DOHH2 (cell line): ENCODE measurements around the gene VSIR.

Experiments
- H3F3A ChIP-seq: fragments of 200-600 bp; sonication (generic), shearing (Covaris generic); 2 replicates; pipeline ENCODE4 v1.6.0; 2016; ENCODE audit warnings: antibody characterized with exemption, mild to moderate bottlenecking; ENCODE audit not compliant: control insufficient read depth, insufficient read depth
- H3K27ac ChIP-seq: fragments of 200-600 bp; sonication (generic); 2 replicates; pipeline ENCODE4 v1.5.1; 2014; ENCODE audit warnings: low read depth, mild to moderate bottlenecking, low read length, moderate library complexity
- H3K27me3 ChIP-seq: fragments of 200-600 bp; sonication (generic); 2 replicates; pipeline ENCODE4 v1.6.1; 2014; ENCODE audit warnings: mild to moderate bottlenecking, low read length, mixed read lengths; ENCODE audit not compliant: control insufficient read depth
- H3K36me3 ChIP-seq: fragments of 200-600 bp; sonication (generic); 2 replicates; pipeline ENCODE4 v1.6.1; 2014; ENCODE audit warnings: mild to moderate bottlenecking, low read length, moderate library complexity, mixed read lengths; ENCODE audit not compliant: control insufficient read depth
- H3K4me1 ChIP-seq: fragments of 200-600 bp; sonication (generic); 2 replicates; pipeline ENCODE4 v1.6.1; 2014; ENCODE audit warnings: mild to moderate bottlenecking, low read length, mixed read lengths; ENCODE audit not compliant: control insufficient read depth
- H3K4me2 ChIP-seq: fragments of 200-600 bp; sonication (generic); 2 replicates; pipeline ENCODE4 v1.6.0; 2014; ENCODE audit warnings: mild to moderate bottlenecking, low read length, moderate library complexity
- H3K4me3 ChIP-seq: fragments of 200-600 bp; sonication (generic); 2 replicates; pipeline ENCODE4 v1.5.1; 2014; ENCODE audit warnings: mild to moderate bottlenecking, low read length, mixed read lengths
- H3K79me2 ChIP-seq: fragments of 200-600 bp; sonication (generic); 2 replicates; pipeline ENCODE4 v1.6.1; 2014; ENCODE audit warnings: mild to moderate bottlenecking, low read length, mixed read lengths; ENCODE audit not compliant: control insufficient read depth
- H3K9me2 ChIP-seq: fragments of 200-600 bp; sonication (generic); replicated peaks from 2 replicates; pipeline ENCODE4 v1.6.1; 2014; ENCODE audit warnings: mild to moderate bottlenecking, low read length, mixed read lengths; ENCODE audit not compliant: control insufficient read depth
- H3K9me3 ChIP-seq: fragments of 200-600 bp; sonication (generic); 2 replicates; pipeline ENCODE4 v1.6.1; 2014; ENCODE audit warnings: antibody characterized with exemption, low read length, mixed read lengths; ENCODE audit not compliant: control insufficient read depth, insufficient read depth
- H4K20me1 ChIP-seq: fragments of 200-600 bp; sonication (generic); 2 replicates; pipeline ENCODE4 v1.6.0; 2014; ENCODE audit warnings: low read depth, mild to moderate bottlenecking, antibody characterized with exemption, low read length, moderate library complexity; ENCODE audit not compliant: control insufficient read depth, insufficient read depth
- EZH2phosphoT487 ChIP-seq: fragments of 200-600 bp; sonication (generic); IDR thresholded peaks from 2 replicates; pipeline ENCODE4 v1.6.1; 2017; ENCODE audit warnings: borderline replicate concordance, mild to moderate bottlenecking, antibody characterized with exemption, low read length, moderate library complexity, mixed read lengths
- TF ChIP-seq, protein P1 (sequence below): fragments of 200-600 bp; sonication (generic); IDR thresholded peaks from one replicate; pipeline ENCODE4 v1.5.1; 2014; ENCODE audit warnings: antibody characterized with exemption, mild to moderate bottlenecking, low read depth, low read length; ENCODE audit not compliant: poor library complexity, severe bottlenecking

The VSIR gene

DNA sequence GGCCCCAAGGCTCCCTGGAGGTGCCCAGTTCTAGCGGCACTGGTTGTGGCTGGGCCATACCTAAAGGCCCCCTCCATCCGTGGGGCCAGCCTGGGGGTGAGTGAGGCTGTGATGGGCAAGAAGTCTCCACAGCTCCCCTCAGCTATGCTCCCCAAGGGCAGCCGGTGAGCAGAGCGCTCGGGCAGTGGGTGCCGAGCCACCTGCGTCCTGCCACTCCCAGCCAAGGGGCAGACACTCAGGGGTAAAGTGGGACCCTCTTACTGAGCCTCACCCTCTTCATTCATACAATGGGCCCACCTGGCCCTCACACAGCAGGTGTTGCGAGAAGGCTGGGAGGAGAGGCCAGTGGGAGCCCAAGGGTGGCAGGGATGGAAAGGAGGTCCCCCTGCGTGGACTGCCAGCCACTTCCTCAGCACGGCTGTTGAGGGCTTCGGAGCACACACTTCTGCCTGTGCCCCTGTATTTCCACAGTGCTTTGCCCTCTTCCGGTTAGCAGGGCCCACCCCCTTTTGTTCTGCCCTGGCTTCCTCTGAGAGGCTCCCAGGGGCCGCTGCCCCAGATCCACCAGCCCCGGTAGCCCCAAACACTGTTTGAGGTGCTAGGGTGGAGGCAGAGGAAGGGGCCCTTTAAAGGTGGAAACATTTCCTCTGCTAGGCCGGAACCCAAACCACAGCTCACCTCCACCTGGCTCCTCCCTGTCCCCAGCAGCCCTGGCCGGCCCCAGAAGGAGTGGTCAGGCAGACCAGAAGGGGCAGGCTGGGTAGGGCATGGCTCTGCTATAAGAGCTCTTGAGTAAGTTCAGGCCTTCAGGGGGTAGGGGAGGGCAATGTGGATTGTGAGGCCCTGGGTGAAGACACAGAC lies 37.4 kb downstream of the VSIR start:
- Histone ChIP-seq H4K20me1 (no peaks in the 10 kb centered on the region), H3K9me3 (no peaks in the 10 kb centered on the region), H3K27me3 (peaks cover 10% of the 10 kb centered on the region), H3F3A (no peaks in the 10 kb centered on the region), H3K79me2 (no peaks in the 10 kb centered on the region), H3K4me3 (no peak overlapping the region), H3K36me3 (no peaks in the 10 kb centered on the region), H3K4me1 (peaks cover 11% of the 10 kb centered on the region), H3K9me2 (no peaks in the 10 kb centered on the region), H3K4me2 (0 out of 2 replicates have a peak overlapping the region, but pooled peaks have one; percentile 11), H3K27ac (no peak overlapping the region)
- TF ChIP-seq EZH2phosphoT487 = no peak
- TF ChIP-seq, protein P1, sequence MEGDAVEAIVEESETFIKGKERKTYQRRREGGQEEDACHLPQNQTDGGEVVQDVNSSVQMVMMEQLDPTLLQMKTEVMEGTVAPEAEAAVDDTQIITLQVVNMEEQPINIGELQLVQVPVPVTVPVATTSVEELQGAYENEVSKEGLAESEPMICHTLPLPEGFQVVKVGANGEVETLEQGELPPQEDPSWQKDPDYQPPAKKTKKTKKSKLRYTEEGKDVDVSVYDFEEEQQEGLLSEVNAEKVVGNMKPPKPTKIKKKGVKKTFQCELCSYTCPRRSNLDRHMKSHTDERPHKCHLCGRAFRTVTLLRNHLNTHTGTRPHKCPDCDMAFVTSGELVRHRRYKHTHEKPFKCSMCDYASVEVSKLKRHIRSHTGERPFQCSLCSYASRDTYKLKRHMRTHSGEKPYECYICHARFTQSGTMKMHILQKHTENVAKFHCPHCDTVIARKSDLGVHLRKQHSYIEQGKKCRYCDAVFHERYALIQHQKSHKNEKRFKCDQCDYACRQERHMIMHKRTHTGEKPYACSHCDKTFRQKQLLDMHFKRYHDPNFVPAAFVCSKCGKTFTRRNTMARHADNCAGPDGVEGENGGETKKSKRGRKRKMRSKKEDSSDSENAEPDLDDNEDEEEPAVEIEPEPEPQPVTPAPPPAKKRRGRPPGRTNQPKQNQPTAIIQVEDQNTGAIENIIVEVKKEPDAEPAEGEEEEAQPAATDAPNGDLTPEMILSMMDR = no peak

GRCh38 chr10:71734797-71735196 lies 38.5 kb downstream of the VSIR start:
- Histone ChIP-seq H3K79me2 (no peaks in the 10 kb centered on the region), H3K36me3 (no peaks in the 10 kb centered on the region), H3K27me3 (peaks cover 10% of the 10 kb centered on the region), H3K4me2 (no peak overlapping the region), H4K20me1 (no peaks in the 10 kb centered on the region), H3F3A (no peaks in the 10 kb centered on the region), H3K4me3 (no peak overlapping the region), H3K9me2 (no peaks in the 10 kb centered on the region), H3K9me3 (no peaks in the 10 kb centered on the region), H3K27ac (no peak overlapping the region), H3K4me1 (peaks cover 11% of the 10 kb centered on the region)
- no peak for TF ChIP-seq EZH2phosphoT487
- TF ChIP-seq, protein P1 = no peak

DNA sequence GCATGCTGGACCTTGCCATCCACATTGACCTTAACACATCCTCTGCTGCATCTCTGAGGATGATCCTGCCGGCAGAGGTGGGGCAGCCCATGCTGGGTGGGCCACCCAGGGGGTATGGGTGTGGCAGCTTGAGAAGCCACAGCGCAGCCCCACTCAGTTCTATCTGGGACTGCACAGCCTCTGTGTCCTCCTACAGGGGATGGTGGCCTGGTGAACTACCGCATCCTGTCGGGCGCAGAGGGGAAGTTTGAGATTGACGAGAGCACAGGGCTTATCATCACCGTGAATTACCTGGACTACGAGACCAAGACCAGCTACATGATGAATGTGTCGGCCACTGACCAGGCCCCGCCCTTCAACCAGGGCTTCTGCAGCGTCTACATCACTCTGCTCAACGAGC lies 41.5 kb downstream of the VSIR start:
- no peak overlapping the region for H3K4me2 ChIP-seq
- H4K20me1 ChIP-seq = no peaks in the 10 kb centered on the region
- no peak overlapping the region for H3K27ac ChIP-seq
- no peak overlapping the region for H3K4me3 ChIP-seq
- peaks cover 30% of the 10 kb centered on the region for H3K4me1 ChIP-seq
- no peaks in the 10 kb centered on the region for H3K9me2 ChIP-seq
- H3K9me3 ChIP-seq = no peaks in the 10 kb centered on the region
- peaks cover 34% of the 10 kb centered on the region for H3K27me3 ChIP-seq
- no peaks in the 10 kb centered on the region for H3K79me2 ChIP-seq
- no peak for TF ChIP-seq EZH2phosphoT487
- TF ChIP-seq, protein P1 = no peak
- no peaks in the 10 kb centered on the region for H3F3A ChIP-seq
- no peaks in the 10 kb centered on the region for H3K36me3 ChIP-seq
